ENCODE results near the gene SORCS1. TPM values are rescaled to one million over a fixed set of nuclear protein-coding genes. Genes with fewer than 3 reads are reported as not detected.

Gene SORCS1
- total RNA-seq, 2 experiments from 2014 or later, result not detected

GRCh38 chr10:106999118-106999707 is 165.3 kb downstream of the SORCS1 start:
- ChIA-PET POLR2A (no interaction called here), CTCF (no interaction called here)
- H3K27me3 Mint-ChIP-seq (ENCODE audit: low read depth), result no peaks in the 10 kb centered on the region
- H3K4me3 Mint-ChIP-seq, result no peak overlapping the region
- no peak overlapping the region for H3K27ac Mint-ChIP-seq
- DNase-seq (no peak), ATAC-seq (no peak)
- H3K4me1 Mint-ChIP-seq (ENCODE audit: low read depth), result no peaks in the 10 kb centered on the region
- H3K9me3 Mint-ChIP-seq (ENCODE audit: insufficient read depth), result no peaks in the 10 kb centered on the region
- no peaks in the 10 kb centered on the region for H3K36me3 Mint-ChIP-seq (ENCODE audit: low read depth)

- Mint-ChIP-seq H3K36me3 (ENCODE audit: low read depth) (no peaks in the 10 kb centered on the region), H3K9me3 (ENCODE audit: insufficient read depth) (no peaks in the 10 kb centered on the region), H3K27ac (no peak overlapping the region), H3K4me3 (no peak overlapping the region), H3K4me1 (ENCODE audit: low read depth) (no peaks in the 10 kb centered on the region), H3K27me3 (ENCODE audit: low read depth) (no peaks in the 10 kb centered on the region)
- DNase-seq, result no peak
- ChIA-PET CTCF (no interaction called here), POLR2A (no interaction called here)
- ATAC-seq, result no peak
These were observed 166.8 kb downstream of the SORCS1 start for GRCh38 chr10:106997721-106998120.

GRCh38 chr10:106996510-106996909 is 168.0 kb downstream of the SORCS1 start:
- POLR2A ChIA-PET, result no interaction called here
- no peaks in the 10 kb centered on the region for H3K9me3 Mint-ChIP-seq (ENCODE audit: insufficient read depth)
- no peak overlapping the region for H3K4me3 Mint-ChIP-seq
- H3K4me1 Mint-ChIP-seq (ENCODE audit: low read depth), result no peaks in the 10 kb centered on the region
- no peak for ATAC-seq
- no peaks in the 10 kb centered on the region for H3K36me3 Mint-ChIP-seq (ENCODE audit: low read depth)
- H3K27ac Mint-ChIP-seq, result no peak overlapping the region
- DNase-seq, result no peak
- H3K27me3 Mint-ChIP-seq (ENCODE audit: low read depth), result no peaks in the 10 kb centered on the region
- CTCF ChIA-PET, result no interaction called here

GRCh38 chr10:106992055-106992454 is 172.5 kb downstream of the SORCS1 start:
- Mint-ChIP-seq H3K4me1 (ENCODE audit: low read depth) (no peaks in the 10 kb centered on the region), H3K9me3 (ENCODE audit: insufficient read depth) (peaks cover 4% of the 10 kb centered on the region), H3K27me3 (ENCODE audit: low read depth) (no peaks in the 10 kb centered on the region), H3K27ac (no peak overlapping the region), H3K4me3 (no peak overlapping the region), H3K36me3 (ENCODE audit: low read depth) (no peaks in the 10 kb centered on the region)
- ATAC-seq, result no peak
- ChIA-PET POLR2A (no interaction called here), CTCF (no interaction called here)
- DNase-seq, result no peak

GRCh38 chr10:106991091-106991490 is 173.4 kb downstream of the SORCS1 start:
- ChIA-PET POLR2A (no interaction called here), CTCF (no interaction called here)
- H3K36me3 Mint-ChIP-seq (ENCODE audit: low read depth), result no peaks in the 10 kb centered on the region
- peaks cover 4% of the 10 kb centered on the region for H3K9me3 Mint-ChIP-seq (ENCODE audit: insufficient read depth)
- H3K27me3 Mint-ChIP-seq (ENCODE audit: low read depth), result no peaks in the 10 kb centered on the region
- H3K4me1 Mint-ChIP-seq (ENCODE audit: low read depth), result no peaks in the 10 kb centered on the region
- H3K27ac Mint-ChIP-seq, result no peak overlapping the region
- DNase-seq, result no peak
- no peak for ATAC-seq
- no peak overlapping the region for H3K4me3 Mint-ChIP-seq

GRCh38 chr10:106987362-106987761 is 177.1 kb downstream of the SORCS1 start:
- H3K36me3 Mint-ChIP-seq (ENCODE audit: low read depth), result no peaks in the 10 kb centered on the region
- no peak for ATAC-seq
- POLR2A ChIA-PET, result no interaction called here
- DNase-seq, result no peak
- no peaks in the 10 kb centered on the region for H3K4me1 Mint-ChIP-seq (ENCODE audit: low read depth)
- no peak overlapping the region for H3K4me3 Mint-ChIP-seq
- no peak overlapping the region for H3K27ac Mint-ChIP-seq
- no peaks in the 10 kb centered on the region for H3K27me3 Mint-ChIP-seq (ENCODE audit: low read depth)
- H3K9me3 Mint-ChIP-seq (ENCODE audit: insufficient read depth), result peaks cover 4% of the 10 kb centered on the region
- CTCF ChIA-PET, result no interaction called here

GRCh38 chr10:106982268-106982667 is 182.2 kb downstream of the SORCS1 start:
- CTCF ChIA-PET, result no interaction called here

GRCh38 chr10:106981452-106982075 is 182.9 kb downstream of the SORCS1 start:
- POLR2A ChIA-PET, result no interaction called here
- no peak for ATAC-seq
- H3K27me3 Mint-ChIP-seq (ENCODE audit: low read depth), result no peaks in the 10 kb centered on the region
- no peaks in the 10 kb centered on the region for H3K9me3 Mint-ChIP-seq (ENCODE audit: insufficient read depth)
- no peak overlapping the region for H3K4me3 Mint-ChIP-seq
- H3K4me1 Mint-ChIP-seq (ENCODE audit: low read depth), result no peaks in the 10 kb centered on the region
- H3K27ac Mint-ChIP-seq, result no peak overlapping the region
- CTCF ChIA-PET, result no interaction called here
- H3K36me3 Mint-ChIP-seq (ENCODE audit: low read depth), result no peaks in the 10 kb centered on the region
- no peak for DNase-seq

More at GRCh38 chr10:106982268-106982667, 182.2 kb downstream of the SORCS1 start:
- DNase-seq (no peak), ATAC-seq (no peak)
- H3K27me3 Mint-ChIP-seq (ENCODE audit: low read depth), result no peaks in the 10 kb centered on the region
- no peaks in the 10 kb centered on the region for H3K9me3 Mint-ChIP-seq (ENCODE audit: insufficient read depth)
- no peaks in the 10 kb centered on the region for H3K4me1 Mint-ChIP-seq (ENCODE audit: low read depth)
- no peak overlapping the region for H3K4me3 Mint-ChIP-seq
- no peak overlapping the region for H3K27ac Mint-ChIP-seq
- no peaks in the 10 kb centered on the region for H3K36me3 Mint-ChIP-seq (ENCODE audit: low read depth)
- POLR2A ChIA-PET, result no interaction called here

- no peak overlapping the region for H3K27ac Mint-ChIP-seq
- H3K36me3 Mint-ChIP-seq (ENCODE audit: low read depth), result no peaks in the 10 kb centered on the region
- ChIA-PET CTCF (no interaction called here), POLR2A (no interaction called here)
- no peaks in the 10 kb centered on the region for H3K9me3 Mint-ChIP-seq (ENCODE audit: insufficient read depth)
- H3K4me3 Mint-ChIP-seq, result no peak overlapping the region
- H3K27me3 Mint-ChIP-seq (ENCODE audit: low read depth), result no peaks in the 10 kb centered on the region
- no peaks in the 10 kb centered on the region for H3K4me1 Mint-ChIP-seq (ENCODE audit: low read depth)
- DNase-seq (no peak), ATAC-seq (no peak)
These were observed 183.7 kb downstream of the SORCS1 start for GRCh38 chr10:106980495-106981451.

GRCh38 chr10:106978756-106979155 is 185.8 kb downstream of the SORCS1 start:
- POLR2A ChIA-PET, result no interaction called here
- ATAC-seq, result no peak
- Mint-ChIP-seq H3K9me3 (ENCODE audit: insufficient read depth) (no peaks in the 10 kb centered on the region), H3K4me1 (ENCODE audit: low read depth) (no peaks in the 10 kb centered on the region), H3K27ac (no peak overlapping the region), H3K4me3 (no peak overlapping the region), H3K27me3 (ENCODE audit: low read depth) (no peaks in the 10 kb centered on the region), H3K36me3 (ENCODE audit: low read depth) (no peaks in the 10 kb centered on the region)
- no peak for DNase-seq
- CTCF ChIA-PET, result no interaction called here

GRCh38 chr10:106973716-106974115 is 190.8 kb downstream of the SORCS1 start:
- ATAC-seq, result no peak
- H3K4me1 Mint-ChIP-seq (ENCODE audit: low read depth), result no peaks in the 10 kb centered on the region
- POLR2A ChIA-PET, result no interaction called here

GRCh38 chr10:106973288-106973687 is 191.2 kb downstream of the SORCS1 start:
- no peak for ATAC-seq
- no peaks in the 10 kb centered on the region for H3K9me3 Mint-ChIP-seq (ENCODE audit: insufficient read depth)
- H3K36me3 Mint-ChIP-seq (ENCODE audit: low read depth), result no peaks in the 10 kb centered on the region
- H3K4me3 Mint-ChIP-seq, result no peak overlapping the region
- ChIA-PET CTCF (no interaction called here), POLR2A (no interaction called here)
- H3K4me1 Mint-ChIP-seq (ENCODE audit: low read depth), result no peaks in the 10 kb centered on the region
- H3K27me3 Mint-ChIP-seq (ENCODE audit: low read depth), result no peaks in the 10 kb centered on the region
- no peak overlapping the region for H3K27ac Mint-ChIP-seq
- no peak for DNase-seq

More at GRCh38 chr10:106973716-106974115, 190.8 kb downstream of the SORCS1 start:
- Mint-ChIP-seq H3K9me3 (ENCODE audit: insufficient read depth) (no peaks in the 10 kb centered on the region), H3K27me3 (ENCODE audit: low read depth) (no peaks in the 10 kb centered on the region), H3K36me3 (ENCODE audit: low read depth) (no peaks in the 10 kb centered on the region), H3K4me3 (no peak overlapping the region), H3K27ac (no peak overlapping the region)
- CTCF ChIA-PET, result no interaction called here
- DNase-seq, result no peak

Measured in activated CD8-positive, alpha-beta T cell treated with anti-CD3 and anti-CD28 coated beads, Interleukin-2, amount 10 ng/mL, durations not matched to agents 7 days and 5 days (primary cell).